HG03432 (cell line): ENCODE measurements around the gene PLPP6.
A peak's percentile ranks its signal among the peaks of the same experiment; 100 is the strongest.
"Not testable (repeated sequence)": the region's sequence is repeated elsewhere in the genome, so short reads cannot be mapped to it uniquely, and the experiment has no call there.

Experiments used
- ATAC-seq: cut with Tn5 transposase; IDR thresholded peaks from one replicate; pipeline ENCODE4 v1.9.1; 2021; ENCODE audit warnings: mild to moderate bottlenecking, moderate library complexity; ENCODE audit not compliant: unreplicated experiment

PLPP6 gene

DNA sequence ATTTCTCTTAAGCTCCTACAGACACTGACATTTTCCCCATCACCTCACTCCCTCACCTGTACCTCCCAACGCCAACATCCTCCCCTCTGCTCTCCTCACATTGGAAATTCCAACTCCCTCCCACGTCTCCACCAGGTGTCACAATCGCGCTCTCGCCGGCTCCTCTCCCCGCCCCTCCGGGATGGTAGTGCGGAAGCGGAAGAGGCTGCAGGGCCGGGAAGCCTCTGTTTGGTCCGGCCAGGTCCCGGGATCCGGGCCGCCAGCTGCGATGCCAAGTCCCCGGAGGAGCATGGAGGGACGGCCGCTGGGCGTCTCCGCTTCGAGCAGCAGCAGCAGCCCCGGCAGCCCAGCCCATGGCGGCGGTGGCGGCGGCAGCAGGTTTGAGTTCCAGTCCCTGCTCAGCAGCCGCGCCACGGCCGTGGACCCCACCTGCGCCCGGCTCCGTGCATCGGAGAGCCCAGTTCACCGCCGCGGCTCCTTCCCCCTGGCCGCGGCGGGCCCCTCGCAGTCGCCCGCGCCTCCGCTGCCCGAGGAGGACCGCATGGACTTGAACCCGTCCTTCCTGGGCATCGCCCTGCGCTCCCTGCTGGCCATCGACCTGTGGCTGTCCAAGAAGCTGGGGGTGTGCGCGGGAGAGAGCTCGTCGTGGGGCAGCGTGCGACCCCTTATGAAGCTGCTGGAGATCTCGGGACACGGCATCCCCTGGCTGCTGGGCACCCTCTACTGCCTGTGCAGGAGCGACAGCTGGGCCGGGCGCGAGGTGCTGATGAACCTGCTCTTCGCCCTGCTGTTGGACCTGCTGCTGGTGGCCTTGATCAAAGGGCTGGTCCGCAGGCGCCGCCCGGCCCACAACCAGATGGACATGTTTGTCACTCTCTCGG is at the start of gene PLPP6:
PLPP6 (plus strand) TSS at position 187 of the 881 bp plus-strand sequence; CDS start at position 269, 82 bp downstream.
- peak; percentile 92 for ATAC-seq

- no peak for ATAC-seq
Observed at GRCh38 chr9:4614627-4615026, 47.5 kb upstream of the PLPP6 start.

- ATAC-seq: no peak
Observed at GRCh38 chr9:4615251-4615650, 46.8 kb upstream of the PLPP6 start.

- ATAC-seq: no peak
Observed at GRCh38 chr9:4615778-4616177, 46.3 kb upstream of the PLPP6 start.

GRCh38 chr9:4617752-4618151 is 44.3 kb upstream of the PLPP6 start:
- ATAC-seq: no peak

- ATAC-seq: no peak
Observed at GRCh38 chr9:4618700-4619099, 43.4 kb upstream of the PLPP6 start.

DNA sequence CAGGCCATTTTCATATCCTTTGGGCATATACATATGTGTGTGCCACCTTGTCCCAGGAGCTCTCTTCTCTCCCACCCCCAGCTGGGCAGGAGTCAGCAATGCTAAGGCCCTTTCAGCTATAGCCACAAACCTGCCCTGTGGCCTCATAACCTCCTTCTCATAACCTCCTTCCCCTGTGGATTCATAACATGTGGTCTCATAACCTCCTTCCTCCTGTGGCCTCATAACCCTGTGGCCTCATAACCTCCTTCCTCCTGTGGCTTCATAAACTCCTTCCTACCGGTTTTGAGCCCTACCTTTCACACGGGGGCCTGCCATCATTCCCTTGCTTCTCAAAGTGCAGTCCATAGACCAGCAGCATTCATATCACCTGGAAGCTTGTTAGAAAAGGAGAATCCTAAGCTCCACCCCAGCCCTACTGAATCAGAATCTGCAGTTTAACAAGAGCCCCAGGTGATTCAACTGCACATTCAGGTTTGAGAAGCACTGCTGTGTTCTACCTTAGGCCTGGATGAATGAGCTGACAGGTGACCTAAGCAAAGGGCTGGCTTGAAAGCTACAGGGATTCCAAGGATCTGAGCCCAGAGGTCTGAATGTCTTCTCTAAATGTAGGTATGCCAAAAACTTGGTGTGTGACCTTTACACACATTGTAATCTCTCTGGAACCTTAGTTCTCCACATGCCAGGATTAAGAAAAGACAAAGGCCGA is 41.9 kb upstream of the PLPP6 start:
- no peak for ATAC-seq

- no peak for ATAC-seq
Observed at GRCh38 chr9:4620881-4621555, 41.1 kb upstream of the PLPP6 start.

- no peak for ATAC-seq
Observed at GRCh38 chr9:4622016-4622415, 40.1 kb upstream of the PLPP6 start.

DNA sequence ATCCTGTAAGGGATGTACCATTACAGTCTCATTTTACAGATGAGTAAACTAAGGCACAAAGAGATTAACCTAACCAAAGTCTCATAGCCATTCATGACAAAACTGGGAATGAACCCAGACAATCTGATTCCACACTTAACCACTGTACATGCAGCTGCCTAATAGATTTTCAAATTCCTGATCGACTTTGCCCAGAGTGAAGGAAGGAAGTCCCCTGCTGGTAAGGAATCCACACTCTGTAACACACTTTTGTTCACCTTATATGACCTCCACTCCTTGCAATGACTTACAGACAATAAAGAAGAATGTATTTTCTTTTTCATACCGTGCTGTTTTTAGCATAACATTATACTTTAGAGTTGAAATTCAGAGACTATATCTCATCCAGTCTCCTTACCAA is 31.3 kb upstream of the PLPP6 start:
- no peak for ATAC-seq

GRCh38 chr9:4638968-4639367 is 23.1 kb upstream of the PLPP6 start:
- ATAC-seq: no peak

DNA sequence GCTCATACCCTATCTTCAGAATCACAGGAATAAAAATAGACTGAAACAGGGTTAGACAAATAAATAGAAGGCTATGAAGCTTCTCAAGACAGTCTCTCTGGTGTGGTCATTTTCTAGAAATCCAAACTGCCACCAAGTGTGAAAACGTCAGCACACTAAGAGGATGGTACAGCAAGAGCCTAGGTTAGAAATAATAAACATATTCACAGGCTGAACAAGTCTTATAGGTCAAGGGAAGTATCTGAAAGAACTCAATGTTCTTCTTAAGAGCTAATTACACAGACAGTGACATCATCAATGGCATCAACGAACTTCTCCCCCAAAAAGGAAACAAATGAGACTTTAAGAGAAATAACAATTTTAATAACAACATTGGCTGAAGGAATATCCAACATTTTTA is 22.7 kb upstream of the PLPP6 start:
- no peak for ATAC-seq

GRCh38 chr9:4640027-4640426 is 22.1 kb upstream of the PLPP6 start:
- no peak for ATAC-seq

DNA sequence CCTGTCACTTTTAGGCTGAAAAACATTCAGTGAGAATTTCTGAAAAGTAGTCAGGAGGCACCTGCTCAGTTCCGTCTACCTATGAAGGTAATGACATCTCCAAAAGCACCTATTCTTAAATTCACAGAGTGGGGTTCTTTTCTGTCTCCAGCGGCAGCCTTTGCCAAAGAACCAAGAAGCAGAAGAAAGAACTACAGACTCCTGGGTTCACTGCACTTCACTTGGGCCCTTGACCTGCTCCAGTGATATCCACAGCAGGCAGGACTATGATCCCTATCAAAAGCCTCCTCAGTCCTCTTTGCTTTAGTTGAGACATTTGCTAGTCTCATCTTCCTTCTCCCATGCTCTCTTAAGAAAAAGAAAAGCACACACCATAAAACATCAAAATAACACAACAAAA is 19.7 kb upstream of the PLPP6 start:
- no peak for ATAC-seq

- ATAC-seq: no peak
Observed at GRCh38 chr9:4654084-4654483, 8.0 kb upstream of the PLPP6 start.

DNA sequence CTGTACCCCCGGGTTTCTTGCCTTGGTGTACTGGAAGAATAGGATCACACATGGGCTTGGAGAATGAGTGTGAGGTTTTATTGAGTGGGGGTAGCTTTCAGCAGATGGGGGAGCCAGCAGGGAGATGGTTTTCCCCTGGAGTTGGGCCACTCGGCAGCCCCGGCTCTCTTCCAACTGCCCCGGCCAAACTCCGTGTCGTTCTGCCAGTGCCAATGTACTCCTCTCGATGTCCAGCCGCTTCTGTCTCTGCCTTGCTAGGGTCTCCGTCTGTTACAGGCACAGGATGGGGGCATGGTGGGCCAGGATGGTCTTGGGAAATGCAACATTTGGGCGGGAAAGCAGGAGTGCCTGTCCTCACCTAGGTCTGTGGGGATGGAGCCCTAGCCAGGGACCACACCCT is 7.6 kb upstream of the PLPP6 start:
- ATAC-seq: no peak

- not testable (repeated sequence) for ATAC-seq
Observed at GRCh38 chr9:4656196-4656595, 5.9 kb upstream of the PLPP6 start.

DNA sequence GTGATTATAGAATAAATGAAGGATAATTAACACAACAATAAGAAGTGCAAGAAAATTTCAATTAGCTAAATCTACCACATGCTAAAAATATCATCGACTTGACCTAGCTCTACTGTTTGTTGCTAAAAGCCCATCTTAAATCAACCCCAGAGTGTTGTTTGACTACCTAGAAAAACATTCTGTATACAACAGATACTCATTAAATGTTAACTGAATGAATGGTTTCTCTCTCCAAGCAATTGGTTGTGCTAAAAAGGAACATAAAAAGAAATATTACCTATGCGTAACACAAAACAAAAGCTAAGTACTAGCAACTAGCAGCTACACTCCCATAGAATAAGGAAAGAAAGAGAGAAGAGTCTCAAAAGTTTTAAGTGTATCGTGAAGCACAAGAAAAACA is 5.5 kb upstream of the PLPP6 start:
- ATAC-seq: no peak

- ATAC-seq: no peak
Observed at GRCh38 chr9:4657426-4658159, 4.5 kb upstream of the PLPP6 start.

DNA sequence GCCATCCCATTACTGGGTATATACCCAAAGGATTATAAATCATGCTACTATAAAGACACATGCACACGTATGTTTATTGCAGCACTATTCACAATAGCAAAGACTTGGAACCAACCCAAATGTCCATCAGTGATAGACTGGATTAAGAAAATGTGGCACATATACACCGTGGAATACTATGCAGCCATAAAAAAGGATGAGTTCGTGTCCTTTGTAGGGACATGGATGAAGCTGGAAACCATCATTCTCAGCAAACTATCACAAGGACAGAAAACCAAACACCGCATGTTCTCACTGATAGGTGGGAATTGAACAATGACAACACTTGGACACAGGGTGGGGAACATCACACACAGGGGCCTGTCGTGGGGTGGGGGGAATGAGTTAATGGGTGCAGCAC is 1.4 kb upstream of the PLPP6 start:
- ATAC-seq: not testable (repeated sequence)

DNA sequence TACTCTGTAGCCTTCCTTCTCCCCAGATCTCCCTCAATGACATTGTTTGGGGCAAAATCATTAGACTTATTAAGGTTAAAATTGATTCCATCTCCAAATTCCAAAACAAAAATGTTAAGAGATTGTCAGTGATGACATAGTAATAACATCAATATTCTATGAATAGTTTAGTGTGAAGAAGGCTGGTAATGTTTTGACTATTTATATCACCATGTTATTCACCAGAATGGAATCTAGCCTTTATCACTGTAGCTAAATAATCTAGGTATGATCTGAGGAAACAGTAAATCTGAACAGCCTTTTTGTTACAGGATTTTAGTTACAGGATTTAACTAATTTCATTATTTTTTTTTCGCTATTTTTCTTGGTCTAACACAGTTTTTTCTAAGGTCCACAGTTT is 929 bp upstream of the PLPP6 start:
- no peak for ATAC-seq
